ENCODE results near the gene SMAD3. TPM values are rescaled to one million over a fixed set of nuclear protein-coding genes. Genes with fewer than 3 reads are reported as not detected.

SMAD3 gene
- total and polyA plus RNA-seq, 2 of the 8 experiments (the other 6 are each of a cell fraction or from before 2014, with no cell fraction given) = 10.1 to 12.4 TPM

GRCh38 chr15:67154249-67154648 lies 88.8 kb downstream of the SMAD3 start:
- Histone ChIP-seq H3K4ac (replicated peaks; ENCODE audit: insufficient read length, low read depth, low read length) (no peak overlapping the region), H2AFZ (ENCODE audit: low read length) (no peak overlapping the region), H3K27ac (ENCODE audit: low read depth, low read length) (no peak overlapping the region), H3K4me1 (replicated peaks in 1 of 4; ENCODE audit: control insufficient read depth in 3 of 4, insufficient read depth in 4 of 4, low read length in 3 of 4) (peaks cover 4 to 18% (median 12%) of the 10 kb centered on the region in 4 experiments; a peak in 6 of 7 replicates), H2BK12ac (ENCODE audit: low read depth, low read length) (no peak overlapping the region), H3K4me2 (ENCODE audit: insufficient read depth in 1 of 2, low read depth in 2 of 2, low read length in 2 of 2) (no peak overlapping the region), H4K20me1 (replicated peaks in 1 of 2; ENCODE audit: control insufficient read depth in 1 of 2, insufficient read depth in 2 of 2, low read length in 2 of 2) (no peaks in the 10 kb centered on the region), H2BK5ac (ENCODE audit: low read depth, low read length) (no peak overlapping the region), H3K23ac (ENCODE audit: insufficient read length) (no peak overlapping the region), H2BK120ac (replicated peaks; ENCODE audit: low read depth, low read length) (no peak overlapping the region), H4K5ac (ENCODE audit: insufficient read length, low read depth, low read length) (peak overlapping the region; percentile 49), H4K91ac (replicated peaks; ENCODE audit: insufficient read length, low read length) (no peak overlapping the region), H3K36me3 (ENCODE audit: control insufficient read depth in 2 of 4, insufficient read depth in 4 of 4, low read length in 3 of 4) (no peaks in the 10 kb centered on the region), H4K8ac (ENCODE audit: extremely low read depth, insufficient read depth, low read length) (no peak overlapping the region), H3K23me2 (ENCODE audit: low read depth, low read length) (no peaks in the 10 kb centered on the region), H3K27me3 (replicated peaks in 1 of 4; ENCODE audit: control insufficient read depth in 3 of 4, extremely low read depth in 1 of 4, insufficient read depth in 3 of 4, low read length in 3 of 4) (no peaks in the 10 kb centered on the region), H2AK5ac (ENCODE audit: low read depth, low read length) (no peak overlapping the region), H3K56ac (replicated peaks; ENCODE audit: insufficient read length, low read depth, low read length) (no peak overlapping the region), H3K9me3 (ENCODE audit: insufficient read depth in 2 of 2, low read depth in 1 of 2, low read length in 1 of 2) (no peaks in the 10 kb centered on the region), H3K4me3 (ENCODE audit: extremely low read depth in 1 of 4, insufficient read depth in 2 of 4, low read depth in 3 of 4, low read length in 4 of 4) (no peak overlapping the region), H3K79me2 (ENCODE audit: control insufficient read depth in 1 of 2, insufficient read depth in 2 of 2, low read length in 2 of 2) (peaks cover 0 to 3% of the 10 kb centered on the region in 2 experiments; a peak in 1 of 4 replicates), H3K18ac (ENCODE audit: extremely low read depth, low read length) (no peak overlapping the region), H2BK20ac (ENCODE audit: low read length) (no peak overlapping the region), H3K9ac (replicated peaks in 1 of 4; ENCODE audit: extremely low read depth in 1 of 4, low read depth in 3 of 4, low read length in 3 of 4) (no peak overlapping the region), H3K79me1 (ENCODE audit: low read depth, low read length) (no peaks in the 10 kb centered on the region; the same call in 1 of the 2 replicates), H2BK15ac (ENCODE audit: low read length) (no peak overlapping the region), H3K14ac (ENCODE audit: insufficient read length) (no peak overlapping the region)
- no peak for FAIRE-seq
- POLR2A ChIA-PET (ENCODE audit: partially characterized antibody) = interaction anchor here (1.3 kb wide), 1 partner anchor 23 kb away, joined by 3 read pairs; no protein-coding TSS in a partner anchor
- TF ChIP-seq TCF12 (IDR thresholded peaks at IDR 0.05; ENCODE audit: low read depth, low read length) (no peak), PHF8 (conservative IDR thresholded peaks at IDR 0.05; ENCODE audit: low read depth, low read length) (no peak), RAD21 (IDR thresholded peaks at IDR 0.05 in 1 of 2, conservative IDR thresholded peaks at IDR 0.05 in 1 of 2; ENCODE audit: low read depth in 2 of 2, low read length in 2 of 2) (no peak), MAFK (IDR thresholded peaks at IDR 0.05; ENCODE audit: low read depth, low read length) (no peak), E2F6 (IDR thresholded peaks at IDR 0.05) (no peak), KDM1A (IDR thresholded peaks at IDR 0.05; ENCODE audit: borderline replicate concordance, low read length) (no peak), CHD1 (IDR thresholded peaks at IDR 0.05; ENCODE audit: low read depth, low read length) (no peak), RNF2 (IDR thresholded peaks at IDR 0.05; ENCODE audit: borderline replicate concordance, low read depth, low read length, missing control alignments, poor library complexity, severe bottlenecking) (no peak), ASH2L (IDR thresholded peaks at IDR 0.05; ENCODE audit: low read length) (no peak), RXRA (IDR thresholded peaks at IDR 0.05; ENCODE audit: insufficient read depth, low read depth, low read length) (no peak), RBBP5 (IDR thresholded peaks at IDR 0.05; ENCODE audit: borderline replicate concordance, low read depth, low read length) (no peak), SP1 (IDR thresholded peaks at IDR 0.05; ENCODE audit: low read depth, low read length) (no peak), SAP30 (IDR thresholded peaks at IDR 0.05; ENCODE audit: insufficient read depth, insufficient replicate concordance, low read length) (no peak), HDAC6 (IDR thresholded peaks at IDR 0.05; ENCODE audit: low read depth, low read length) (no peak)
- CTCF ChIA-PET (ENCODE audit: partially characterized antibody) = interaction anchor here (0.5 to 1.2 kb wide), 3 partner anchors 10 to 93 kb away, joined by 3 to 4 read pairs (median 3); no protein-coding TSS in a partner anchor
- DNase-seq (ENCODE audit: low read depth in 1 of 2, low spot score in 2 of 2) = no peak

All from H1 (cell line).